Karpas-422 (cell line): ENCODE measurements around the gene IL1RAPL2. TPM values are rescaled to one million over a fixed set of nuclear protein-coding genes. Genes with fewer than 3 reads are reported as not detected.

ENCODE experiments used
- DNase-seq: peaks from one replicate; pipeline ENCODE4 v3.0.0-alpha.2; 2015
- H2AFZ ChIP-seq: fragments of 200-600 bp; sonication (generic); 2 replicates; pipeline ENCODE4 v1.6.1; 2014; ENCODE audit warnings: antibody characterized with exemption, low read length, mixed read lengths
- H3K27ac ChIP-seq: fragments of 200-600 bp; sonication (generic); 2 replicates; pipeline ENCODE4 v1.5.1; 2014; ENCODE audit warnings: mild to moderate bottlenecking, low read length, moderate library complexity
- H3K27me3 ChIP-seq: fragments of 200-600 bp; sonication (generic); 2 replicates; pipeline ENCODE4 v1.6.1; 2014; ENCODE audit warnings: low read length, mixed read lengths
- H3K36me3 ChIP-seq: fragments of 200-600 bp; sonication (generic); 2 replicates; pipeline ENCODE4 v1.6.1; 2014; ENCODE audit warnings: low read length, mixed read lengths; ENCODE audit not compliant: insufficient read depth
- H3K4me1 ChIP-seq: fragments of 200-600 bp; sonication (generic); 2 replicates; pipeline ENCODE4 v1.6.1; 2014; ENCODE audit warnings: mild to moderate bottlenecking, low read length, mixed read lengths
- H3K4me2 ChIP-seq: fragments of 200-600 bp; sonication (generic); 2 replicates; pipeline ENCODE4 v1.6.1; 2014; ENCODE audit warnings: low read length, low read depth, mild to moderate bottlenecking; ENCODE audit not compliant: poor library complexity, severe bottlenecking
- H3K4me3 ChIP-seq: fragments of 200-600 bp; sonication (generic); 2 replicates; pipeline ENCODE4 v1.5.1; 2014; ENCODE audit warnings: mild to moderate bottlenecking, antibody characterized with exemption, low read length, mixed read lengths
- H3K79me2 ChIP-seq: fragments of 200-600 bp; sonication (generic); 2 replicates; pipeline ENCODE4 v1.6.1; 2014; ENCODE audit warnings: mild to moderate bottlenecking, low read length, mixed read lengths
- H3K9ac ChIP-seq: fragments of 200-600 bp; sonication (generic); 2 replicates; pipeline ENCODE4 v1.6.0; 2014; ENCODE audit warnings: low read length
- H3K9me2 ChIP-seq: fragments of 200-600 bp; sonication (generic), shearing (Covaris generic); replicated peaks from 2 replicates; pipeline ENCODE4 v1.6.0; 2014; ENCODE audit warnings: mild to moderate bottlenecking, low read length, moderate library complexity; ENCODE audit not compliant: insufficient read depth
- H3K9me3 ChIP-seq: fragments of 300-700, 200-600 bp; sonication (generic); 2 replicates; pipeline ENCODE4 v1.6.1; 2014; ENCODE audit warnings: low read length, mixed read lengths
- H4K20me1 ChIP-seq: fragments of 200-600 bp; sonication (generic); 2 replicates; pipeline ENCODE4 v1.6.1; 2014; ENCODE audit warnings: mild to moderate bottlenecking, antibody characterized with exemption, low read length, low read depth; ENCODE audit not compliant: insufficient read depth
- total RNA-seq: library from RNA; depleted of rRNA; stranded (reverse); fragments of >200 nt; shearing (Covaris generic); gene quantifications from 2 replicates; pipeline ENCODE4 v1.2.3, GENCODE V29; 2014; ENCODE audit warnings: low replicate concordance

Gene IL1RAPL2
- total RNA-seq, 1 experiment from 2014 or later: not detected

- no peaks in the 10 kb centered on the region for H4K20me1 ChIP-seq
- H3K27me3 ChIP-seq: no peaks in the 10 kb centered on the region
- H3K9me3 ChIP-seq: peaks cover 6% of the 10 kb centered on the region
- H3K79me2 ChIP-seq: no peaks in the 10 kb centered on the region
- H3K36me3 ChIP-seq: no peaks in the 10 kb centered on the region
- no peak for DNase-seq
- H3K4me1 ChIP-seq: no peaks in the 10 kb centered on the region
- H3K4me3 ChIP-seq: no peak overlapping the region
- H2AFZ ChIP-seq: no peak overlapping the region
- H3K4me2 ChIP-seq: no peak overlapping the region
- H3K9me2 ChIP-seq: no peaks in the 10 kb centered on the region
- no peak overlapping the region for H3K9ac ChIP-seq
- no peak overlapping the region for H3K27ac ChIP-seq
These were observed 922.7 kb downstream of the IL1RAPL2 start for GRCh38 chrX:105488716-105489115.

GRCh38 chrX:105495376-105495775, 929.4 kb downstream of the IL1RAPL2 start:
- H3K4me2 ChIP-seq: no peak overlapping the region
- H3K27me3 ChIP-seq: no peaks in the 10 kb centered on the region
- no peaks in the 10 kb centered on the region for H4K20me1 ChIP-seq
- no peak overlapping the region for H3K9ac ChIP-seq
- H3K9me2 ChIP-seq: no peaks in the 10 kb centered on the region
- H3K27ac ChIP-seq: no peak overlapping the region
- DNase-seq: no peak
- H3K79me2 ChIP-seq: no peaks in the 10 kb centered on the region
- no peak overlapping the region for H2AFZ ChIP-seq
- H3K4me1 ChIP-seq: no peaks in the 10 kb centered on the region
- peaks cover 6% of the 10 kb centered on the region for H3K9me3 ChIP-seq
- H3K4me3 ChIP-seq: no peak overlapping the region
- H3K36me3 ChIP-seq: no peaks in the 10 kb centered on the region

GRCh38 chrX:105502336-105502735, 936.3 kb downstream of the IL1RAPL2 start:
- Histone ChIP-seq H3K4me1 (no peaks in the 10 kb centered on the region), H3K27ac (no peak overlapping the region), H3K4me2 (no peak overlapping the region), H3K9me3 (no peaks in the 10 kb centered on the region; the same call in 1 of the 2 replicates), H3K9ac (no peak overlapping the region), H3K79me2 (no peaks in the 10 kb centered on the region), H2AFZ (no peak overlapping the region), H3K4me3 (no peak overlapping the region), H4K20me1 (no peaks in the 10 kb centered on the region), H3K36me3 (no peaks in the 10 kb centered on the region), H3K9me2 (no peaks in the 10 kb centered on the region), H3K27me3 (no peaks in the 10 kb centered on the region)
- DNase-seq: no peak

- H3K27me3 ChIP-seq: no peaks in the 10 kb centered on the region
- DNase-seq: no peak
- no peak overlapping the region for H3K4me2 ChIP-seq
- H3K27ac ChIP-seq: no peak overlapping the region
- H3K9me3 ChIP-seq: no peaks in the 10 kb centered on the region
- H4K20me1 ChIP-seq: no peaks in the 10 kb centered on the region
- H3K4me3 ChIP-seq: no peak overlapping the region
- no peak overlapping the region for H3K9ac ChIP-seq
- no peak overlapping the region for H2AFZ ChIP-seq
- H3K79me2 ChIP-seq: no peaks in the 10 kb centered on the region
- H3K36me3 ChIP-seq: no peaks in the 10 kb centered on the region
- H3K4me1 ChIP-seq: no peaks in the 10 kb centered on the region
- no peaks in the 10 kb centered on the region for H3K9me2 ChIP-seq
These were observed 949.6 kb downstream of the IL1RAPL2 start for GRCh38 chrX:105515561-105515960.

GRCh38 chrX:105526431-105526830, 960.4 kb downstream of the IL1RAPL2 start:
- no peak for DNase-seq
- no peak overlapping the region for H3K9ac ChIP-seq
- H3K79me2 ChIP-seq: no peaks in the 10 kb centered on the region
- no peaks in the 10 kb centered on the region for H3K9me2 ChIP-seq
- H3K36me3 ChIP-seq: no peaks in the 10 kb centered on the region
- H2AFZ ChIP-seq: no peak overlapping the region
- H3K27me3 ChIP-seq: no peaks in the 10 kb centered on the region
- no peak overlapping the region for H3K27ac ChIP-seq
- no peak overlapping the region for H3K4me2 ChIP-seq
- no peaks in the 10 kb centered on the region for H3K4me1 ChIP-seq
- peaks cover 18% of the 10 kb centered on the region; the same call in 1 of the 2 replicates for H3K9me3 ChIP-seq
- no peaks in the 10 kb centered on the region for H4K20me1 ChIP-seq
- H3K4me3 ChIP-seq: no peak overlapping the region

GRCh38 chrX:105527759-105528158, 961.8 kb downstream of the IL1RAPL2 start:
- Histone ChIP-seq H3K27ac (no peak overlapping the region), H3K9me2 (no peaks in the 10 kb centered on the region), H3K27me3 (no peaks in the 10 kb centered on the region), H3K79me2 (no peaks in the 10 kb centered on the region), H3K36me3 (no peaks in the 10 kb centered on the region), H3K4me3 (no peak overlapping the region), H3K4me1 (no peaks in the 10 kb centered on the region), H3K9me3 (peaks cover 18% of the 10 kb centered on the region), H3K9ac (no peak overlapping the region), H3K4me2 (no peak overlapping the region), H4K20me1 (no peaks in the 10 kb centered on the region), H2AFZ (no peak overlapping the region)
- no peak for DNase-seq

GRCh38 chrX:105533951-105534350, 968.0 kb downstream of the IL1RAPL2 start:
- H3K9me3 ChIP-seq: peaks cover 9% of the 10 kb centered on the region
- no peaks in the 10 kb centered on the region for H3K79me2 ChIP-seq
- no peaks in the 10 kb centered on the region for H3K27me3 ChIP-seq
- H4K20me1 ChIP-seq: no peaks in the 10 kb centered on the region
- no peaks in the 10 kb centered on the region for H3K36me3 ChIP-seq
- no peaks in the 10 kb centered on the region for H3K4me1 ChIP-seq
- no peak overlapping the region for H3K27ac ChIP-seq
- no peak overlapping the region for H3K4me2 ChIP-seq
- H2AFZ ChIP-seq: no peak overlapping the region
- H3K9me2 ChIP-seq: no peaks in the 10 kb centered on the region
- no peak overlapping the region for H3K9ac ChIP-seq
- DNase-seq: no peak
- H3K4me3 ChIP-seq: no peak overlapping the region

GRCh38 chrX:105543283-105543682, 977.3 kb downstream of the IL1RAPL2 start:
- Histone ChIP-seq H4K20me1 (no peaks in the 10 kb centered on the region), H3K27me3 (no peaks in the 10 kb centered on the region), H3K9ac (no peak overlapping the region), H3K4me2 (no peak overlapping the region), H3K4me1 (no peaks in the 10 kb centered on the region), H3K36me3 (no peaks in the 10 kb centered on the region), H3K27ac (no peak overlapping the region), H3K9me2 (no peaks in the 10 kb centered on the region), H3K79me2 (no peaks in the 10 kb centered on the region), H3K4me3 (no peak overlapping the region), H3K9me3 (peaks cover 7% of the 10 kb centered on the region), H2AFZ (no peak overlapping the region)
- DNase-seq: no peak
